B cell (primary cell): ENCODE measurements around the gene PRPF19. TPM values are rescaled to one million over a fixed set of nuclear protein-coding genes. Genes with fewer than 3 reads are reported as not detected.

Experiments used
- ATAC-seq: fragments of 200-7000 bp; cut with Tn5 transposase; one replicate; pipeline ENCODE4 v1.10.0; 2021; ENCODE audit warnings: low read depth, mild to moderate bottlenecking, moderate number of reproducible peaks, moderate library complexity
- CTCF ChIA-PET: fragments of 350-600 bp; sonication (Branson Sonifier 250); formaldehyde crosslinking; loops from one replicate; lab custom pipeline; 2021; ENCODE audit warnings: antibody characterized with exemption, inconsistent platforms; lab: Charles Lee
- POLR2A ChIA-PET: fragments of 350-600 bp; sonication (Branson Sonifier 250); formaldehyde crosslinking; loops from one replicate; lab custom pipeline; 2021; ENCODE audit warnings: antibody characterized with exemption; lab: Charles Lee
- DNase-seq: peaks from one replicate; pipeline ENCODE4 v3.0.0; 2013
- H2AFZ ChIP-seq: 2 replicates; pipeline ENCODE4 v1.6.1; 2012; ENCODE audit warnings: mild to moderate bottlenecking, low read depth, low read length; ENCODE audit not compliant: insufficient read depth, poor library complexity, severe bottlenecking
- H3K27ac ChIP-seq, 2 donors: 1 replicate in 1 of 2; 2 replicates in 1 of 2; pipeline ENCODE4 v1.5.1; 2012 to 2013; ENCODE audit warnings: low read length in 2 of 2, mild to moderate bottlenecking in 2 of 2, moderate library complexity in 1 of 2
- H3K27me3 ChIP-seq, 4 experiments: fragments of 200-600 bp in 1 of 4; sonication (generic) in 1 of 4; replicated peaks in 1 of 4; 1 replicate in 2 of 4; 2 replicates in 2 of 4; pipeline versions ENCODE4 v1.6.1 to v1.7.0; 2013 to 2016; ENCODE audit warnings: low read length in 3 of 4, mild to moderate bottlenecking in 2 of 4, mixed read lengths in 1 of 4, moderate library complexity in 1 of 4; ENCODE audit not compliant: insufficient read depth in 4 of 4, control insufficient read depth in 3 of 4; ENCODE audit errors: control extremely low read depth in 1 of 4
- H3K36me3 ChIP-seq, 2 experiments: replicated peaks in 1 of 2; 1 replicate in 1 of 2; 2 replicates in 1 of 2; pipeline versions ENCODE4 v1.6.1 to v1.7.1; 2013; ENCODE audit warnings: low read length in 1 of 2; ENCODE audit not compliant: insufficient read depth in 2 of 2, control insufficient read depth in 1 of 2; ENCODE audit errors: control extremely low read depth in 1 of 2, extremely low read depth in 1 of 2
- H3K4me1 ChIP-seq, 2 donors: fragments of 200-600 bp in 1 of 2; sonication (generic) in 1 of 2; 1 replicate in 1 of 2; 2 replicates in 1 of 2; pipeline versions ENCODE4 v1.5.1 to v1.6.1; 2013 to 2017; ENCODE audit warnings: low read length in 2 of 2; ENCODE audit not compliant: control insufficient read depth in 2 of 2, insufficient read depth in 2 of 2
- H3K4me2 ChIP-seq: replicated peaks from 2 replicates; pipeline ENCODE3; 2012; ENCODE audit warnings: mild to moderate bottlenecking, low read depth, low read length; ENCODE audit not compliant: poor library complexity, severe bottlenecking
- H3K4me3 ChIP-seq, 5 experiments: fragments of 200-600 bp in 1 of 5; sonication (generic) in 1 of 5; 1 replicate in 3 of 5; 2 replicates in 2 of 5; pipeline versions ENCODE4 v1.5.1 to v1.7.0; 2011 to 2016; ENCODE audit warnings: low read length in 4 of 5, mild to moderate bottlenecking in 4 of 5, low read depth in 2 of 5, control low read depth in 1 of 5, moderate library complexity in 1 of 5; ENCODE audit not compliant: insufficient read depth in 1 of 5; ENCODE audit errors: control extremely low read depth in 1 of 5, extremely low read depth in 1 of 5
- H3K79me2 ChIP-seq: fragments of 200-600 bp; sonication (generic); one replicate; pipeline ENCODE4 v1.6.0; 2016; ENCODE audit warnings: low read length; ENCODE audit not compliant: control insufficient read depth, insufficient read depth
- H3K9ac ChIP-seq: fragments of 200-600 bp; sonication (generic); 2 replicates; pipeline ENCODE4 v1.6.1; 2017; ENCODE audit warnings: mild to moderate bottlenecking, low read length, moderate library complexity
- H3K9me3 ChIP-seq, 3 donors: one replicate each; pipeline versions ENCODE4 v1.6.1 to v1.7.1; 2013; ENCODE audit warnings: low read length in 2 of 3; ENCODE audit not compliant: control insufficient read depth in 2 of 3, insufficient read depth in 1 of 3; ENCODE audit errors: control extremely low read depth in 1 of 3
- H4K20me1 ChIP-seq: 2 replicates; pipeline ENCODE4 v1.6.0; 2012; ENCODE audit warnings: mild to moderate bottlenecking, low read length; ENCODE audit not compliant: insufficient read depth, control insufficient read depth, poor library complexity, severe bottlenecking
- H3K27ac Mint-ChIP-seq: one replicate; pipeline ENCODE4 v1.8.0; 2021; ENCODE audit warnings: mixed read lengths
- H3K27me3 Mint-ChIP-seq: one replicate; pipeline ENCODE4 v1.8.0; 2021; ENCODE audit warnings: mixed read lengths
- H3K4me1 Mint-ChIP-seq: one replicate; pipeline ENCODE4 v1.8.0; 2021; ENCODE audit warnings: mixed read lengths
- H3K4me3 Mint-ChIP-seq: one replicate; pipeline ENCODE4 v1.8.0; 2021; ENCODE audit warnings: mixed read lengths
- H3K9me3 Mint-ChIP-seq: one replicate; pipeline ENCODE4 v1.8.0; 2022; ENCODE audit warnings: mixed read lengths; ENCODE audit not compliant: insufficient read depth
- CTCF ChIP-seq: fragments of 200-600 bp; IDR thresholded peaks from one replicate; pipeline ENCODE4 v1.8.0; 2022; ENCODE audit warnings: antibody characterized with exemption, mild to moderate bottlenecking
- EZH2 ChIP-seq: IDR thresholded peaks from 2 replicates; pipeline ENCODE4 v1.6.1; 2012; ENCODE audit warnings: borderline replicate concordance, low read depth, mild to moderate bottlenecking, moderate library complexity, low read length; ENCODE audit not compliant: insufficient read depth, poor library complexity, severe bottlenecking
- WGBS: methylation state at CpG from one replicate; pipeline ENCODE4 v1.1.5; 2013; ENCODE audit warnings: missing lambda C conversion rate; ENCODE audit not compliant: insufficient coverage; 5-methylcytosine and 5-hydroxymethylcytosine counted together
- intact Hi-C: fragments of 100-400 bp; cut with micrococcal nuclease; formaldehyde crosslinking; loops from one replicate; pipeline ENCODE4 v1.10.0; 2022
- polyA plus RNA-seq: library from polyadenylated mRNA; depleted of rRNA; stranded (reverse); fragments of >200 nt; gene quantifications from 2 replicates; pipeline ENCODE4 v1.2.3, GENCODE V29; 2012
- total RNA-seq, 2 donors: library from RNA; stranded (reverse); fragments of 120-200 nt in 1 of 2; gene quantifications; 1 replicate in 1 of 2; 2 replicates in 1 of 2; pipeline versions ENCODE4 v1.2.3 to v1.2.4, GENCODE V29; 2013 to 2022

Gene PRPF19
- total and polyA plus RNA-seq, 2 donors (not counting 1 experiment from before 2014, with no cell fraction given): 41.8 to 89.9 TPM

GRCh38 chr11:60854140-60854846, 52.1 kb downstream of the PRPF19 start:
- Histone ChIP-seq H3K27me3 (no peaks in the 10 kb centered on the region), H3K36me3 (peaks cover 0 to 28% of the 10 kb centered on the region in 2 experiments)
- H3K4me3 Mint-ChIP-seq: no peak overlapping the region

More at GRCh38 chr11:60854140-60854846, 52.1 kb downstream of the PRPF19 start:
- Mint-ChIP-seq H3K27me3 (no peaks in the 10 kb centered on the region), H3K27ac (no peak overlapping the region), H3K4me1 (peaks cover 9% of the 10 kb centered on the region), H3K9me3 (no peaks in the 10 kb centered on the region)
- no peaks in the 10 kb centered on the region for H4K20me1 ChIP-seq
- no peak overlapping the region for H3K4me2 ChIP-seq
- ChIA-PET POLR2A (no interaction called here), CTCF (no interaction called here)
- ATAC-seq (no peak), DNase-seq (no peak)
- H3K4me1 ChIP-seq: peaks cover 4 to 7% of the 10 kb centered on the region in 2 donors
- intact Hi-C loops: no loop called here
- H3K9me3 ChIP-seq: no peaks in the 10 kb centered on the region
- H3K4me3 ChIP-seq: no peak overlapping the region
- TF ChIP-seq EZH2 (no peak), CTCF (no peak)
- WGBS: 79% methylated on average over 2 of the region's 8 CpGs
- no peak overlapping the region for H2AFZ ChIP-seq
- H3K79me2 ChIP-seq: no peaks in the 10 kb centered on the region
- no peak overlapping the region for H3K9ac ChIP-seq
- H3K27ac ChIP-seq: no peak overlapping the region
